ENCODE data around the gene YOD1.

DNA sequence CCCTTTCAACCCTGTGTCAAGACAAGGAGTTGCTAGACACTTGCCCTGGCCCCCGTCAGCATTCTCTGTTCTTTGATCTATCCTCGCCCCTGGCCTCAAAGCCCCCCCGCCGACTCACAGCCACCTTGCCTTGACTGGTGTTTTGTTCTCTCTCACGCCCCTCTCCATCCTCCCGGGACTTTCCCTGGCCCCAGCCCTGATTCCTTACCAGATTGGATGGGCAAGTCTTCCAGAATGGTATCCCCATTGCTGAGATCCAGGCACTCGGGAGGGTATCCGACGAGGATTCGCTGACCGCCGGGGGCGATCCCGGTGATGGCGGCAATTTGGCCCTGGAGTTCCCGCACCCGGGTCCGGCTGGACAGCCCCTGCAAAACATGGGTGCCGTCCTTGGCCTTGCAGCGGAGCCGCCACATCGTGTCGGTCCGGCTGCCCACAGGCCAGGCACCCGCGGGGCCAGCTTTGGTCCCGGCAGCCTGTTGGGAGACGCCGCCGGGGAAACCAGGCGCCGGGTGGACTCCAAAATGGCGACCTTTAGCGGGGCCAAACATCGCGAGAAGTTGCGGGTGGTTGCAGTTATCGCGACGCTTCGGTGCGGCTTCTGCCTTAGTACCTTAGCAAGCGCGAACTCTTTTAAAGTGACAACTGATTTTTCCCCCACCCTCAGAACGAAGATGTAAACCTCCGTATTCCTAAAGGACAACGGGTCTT, 373 bp downstream of the YOD1 start:
- TF ChIP-seq, protein P1, sequence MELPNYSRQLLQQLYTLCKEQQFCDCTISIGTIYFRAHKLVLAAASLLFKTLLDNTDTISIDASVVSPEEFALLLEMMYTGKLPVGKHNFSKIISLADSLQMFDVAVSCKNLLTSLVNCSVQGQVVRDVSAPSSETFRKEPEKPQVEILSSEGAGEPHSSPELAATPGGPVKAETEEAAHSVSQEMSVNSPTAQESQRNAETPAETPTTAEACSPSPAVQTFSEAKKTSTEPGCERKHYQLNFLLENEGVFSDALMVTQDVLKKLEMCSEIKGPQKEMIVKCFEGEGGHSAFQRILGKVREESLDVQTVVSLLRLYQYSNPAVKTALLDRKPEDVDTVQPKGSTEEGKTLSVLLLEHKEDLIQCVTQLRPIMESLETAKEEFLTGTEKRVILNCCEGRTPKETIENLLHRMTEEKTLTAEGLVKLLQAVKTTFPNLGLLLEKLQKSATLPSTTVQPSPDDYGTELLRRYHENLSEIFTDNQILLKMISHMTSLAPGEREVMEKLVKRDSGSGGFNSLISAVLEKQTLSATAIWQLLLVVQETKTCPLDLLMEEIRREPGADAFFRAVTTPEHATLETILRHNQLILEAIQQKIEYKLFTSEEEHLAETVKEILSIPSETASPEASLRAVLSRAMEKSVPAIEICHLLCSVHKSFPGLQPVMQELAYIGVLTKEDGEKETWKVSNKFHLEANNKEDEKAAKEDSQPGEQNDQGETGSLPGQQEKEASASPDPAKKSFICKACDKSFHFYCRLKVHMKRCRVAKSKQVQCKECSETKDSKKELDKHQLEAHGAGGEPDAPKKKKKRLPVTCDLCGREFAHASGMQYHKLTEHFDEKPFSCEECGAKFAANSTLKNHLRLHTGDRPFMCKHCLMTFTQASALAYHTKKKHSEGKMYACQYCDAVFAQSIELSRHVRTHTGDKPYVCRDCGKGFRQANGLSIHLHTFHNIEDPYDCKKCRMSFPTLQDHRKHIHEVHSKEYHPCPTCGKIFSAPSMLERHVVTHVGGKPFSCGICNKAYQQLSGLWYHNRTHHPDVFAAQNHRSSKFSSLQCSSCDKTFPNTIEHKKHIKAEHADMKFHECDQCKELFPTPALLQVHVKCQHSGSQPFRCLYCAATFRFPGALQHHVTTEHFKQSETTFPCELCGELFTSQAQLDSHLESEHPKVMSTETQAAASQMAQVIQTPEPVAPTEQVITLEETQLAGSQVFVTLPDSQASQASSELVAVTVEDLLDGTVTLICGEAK (IDR thresholded peaks at IDR 0.05), result no peak
- TF ChIP-seq, protein P1 (CRISPR knock-in tag; IDR thresholded peaks at IDR 0.05), result peak; percentile 82
- TF ChIP-seq, protein P2, sequence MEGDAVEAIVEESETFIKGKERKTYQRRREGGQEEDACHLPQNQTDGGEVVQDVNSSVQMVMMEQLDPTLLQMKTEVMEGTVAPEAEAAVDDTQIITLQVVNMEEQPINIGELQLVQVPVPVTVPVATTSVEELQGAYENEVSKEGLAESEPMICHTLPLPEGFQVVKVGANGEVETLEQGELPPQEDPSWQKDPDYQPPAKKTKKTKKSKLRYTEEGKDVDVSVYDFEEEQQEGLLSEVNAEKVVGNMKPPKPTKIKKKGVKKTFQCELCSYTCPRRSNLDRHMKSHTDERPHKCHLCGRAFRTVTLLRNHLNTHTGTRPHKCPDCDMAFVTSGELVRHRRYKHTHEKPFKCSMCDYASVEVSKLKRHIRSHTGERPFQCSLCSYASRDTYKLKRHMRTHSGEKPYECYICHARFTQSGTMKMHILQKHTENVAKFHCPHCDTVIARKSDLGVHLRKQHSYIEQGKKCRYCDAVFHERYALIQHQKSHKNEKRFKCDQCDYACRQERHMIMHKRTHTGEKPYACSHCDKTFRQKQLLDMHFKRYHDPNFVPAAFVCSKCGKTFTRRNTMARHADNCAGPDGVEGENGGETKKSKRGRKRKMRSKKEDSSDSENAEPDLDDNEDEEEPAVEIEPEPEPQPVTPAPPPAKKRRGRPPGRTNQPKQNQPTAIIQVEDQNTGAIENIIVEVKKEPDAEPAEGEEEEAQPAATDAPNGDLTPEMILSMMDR (CRISPR knock-in tag; IDR thresholded peaks at IDR 0.05), result no peak; the same call in 1 of the 2 replicates
- peak; percentile 54 to 66 for TF ChIP-seq POLR2A (IDR thresholded peaks at IDR 0.05; ENCODE audit: insufficient read depth in 1 of 2, low read depth in 2 of 2, low read length in 2 of 2)
- peak; percentile 88 for TF ChIP-seq HOXA3 (CRISPR knock-in tag; IDR thresholded peaks at IDR 0.05)
- TF ChIP-seq ZNF121 (CRISPR knock-in tag; IDR thresholded peaks at IDR 0.05), result no peak
- TF ChIP-seq TBX2 (CRISPR knock-in tag; IDR thresholded peaks at IDR 0.05; ENCODE audit: borderline replicate concordance), result no peak
- 0 out of 3 replicates have a peak, but pooled peaks have one; percentile 47 for TF ChIP-seq MXI1 (IDR thresholded peaks at IDR 0.05; ENCODE audit: borderline replicate concordance, low read depth, low read length)
- TF ChIP-seq, protein P3, sequence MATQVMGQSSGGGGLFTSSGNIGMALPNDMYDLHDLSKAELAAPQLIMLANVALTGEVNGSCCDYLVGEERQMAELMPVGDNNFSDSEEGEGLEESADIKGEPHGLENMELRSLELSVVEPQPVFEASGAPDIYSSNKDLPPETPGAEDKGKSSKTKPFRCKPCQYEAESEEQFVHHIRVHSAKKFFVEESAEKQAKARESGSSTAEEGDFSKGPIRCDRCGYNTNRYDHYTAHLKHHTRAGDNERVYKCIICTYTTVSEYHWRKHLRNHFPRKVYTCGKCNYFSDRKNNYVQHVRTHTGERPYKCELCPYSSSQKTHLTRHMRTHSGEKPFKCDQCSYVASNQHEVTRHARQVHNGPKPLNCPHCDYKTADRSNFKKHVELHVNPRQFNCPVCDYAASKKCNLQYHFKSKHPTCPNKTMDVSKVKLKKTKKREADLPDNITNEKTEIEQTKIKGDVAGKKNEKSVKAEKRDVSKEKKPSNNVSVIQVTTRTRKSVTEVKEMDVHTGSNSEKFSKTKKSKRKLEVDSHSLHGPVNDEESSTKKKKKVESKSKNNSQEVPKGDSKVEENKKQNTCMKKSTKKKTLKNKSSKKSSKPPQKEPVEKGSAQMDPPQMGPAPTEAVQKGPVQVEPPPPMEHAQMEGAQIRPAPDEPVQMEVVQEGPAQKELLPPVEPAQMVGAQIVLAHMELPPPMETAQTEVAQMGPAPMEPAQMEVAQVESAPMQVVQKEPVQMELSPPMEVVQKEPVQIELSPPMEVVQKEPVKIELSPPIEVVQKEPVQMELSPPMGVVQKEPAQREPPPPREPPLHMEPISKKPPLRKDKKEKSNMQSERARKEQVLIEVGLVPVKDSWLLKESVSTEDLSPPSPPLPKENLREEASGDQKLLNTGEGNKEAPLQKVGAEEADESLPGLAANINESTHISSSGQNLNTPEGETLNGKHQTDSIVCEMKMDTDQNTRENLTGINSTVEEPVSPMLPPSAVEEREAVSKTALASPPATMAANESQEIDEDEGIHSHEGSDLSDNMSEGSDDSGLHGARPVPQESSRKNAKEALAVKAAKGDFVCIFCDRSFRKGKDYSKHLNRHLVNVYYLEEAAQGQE (IDR thresholded peaks at IDR 0.05; ENCODE audit: borderline replicate concordance in 1 of 2, low read depth in 1 of 2, low read length in 2 of 2), result no peak
- no peak for TF ChIP-seq TRIM22 (IDR thresholded peaks at IDR 0.05)
- no peak; the same call in 1 of the 2 replicates for TF ChIP-seq MYC (CRISPR knock-in tag; IDR thresholded peaks at IDR 0.05; ENCODE audit: borderline replicate concordance)
- TF ChIP-seq, protein P4, sequence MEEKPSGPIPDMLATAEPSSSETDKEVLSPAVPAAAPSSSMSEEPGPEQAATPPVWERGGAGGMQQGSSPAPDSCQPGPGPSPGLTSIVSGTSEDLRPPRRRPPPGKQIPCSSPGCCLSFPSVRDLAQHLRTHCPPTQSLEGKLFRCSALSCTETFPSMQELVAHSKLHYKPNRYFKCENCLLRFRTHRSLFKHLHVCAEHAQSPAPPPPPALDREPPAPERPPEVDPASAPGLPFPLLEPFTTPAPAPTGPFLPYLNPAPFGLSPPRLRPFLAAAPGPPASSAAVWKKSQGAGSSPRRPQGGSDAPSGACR (CRISPR knock-in tag; IDR thresholded peaks at IDR 0.05), result 0 out of 2 replicates have a peak, but pooled peaks have one; percentile 24
